Gastrocnemius medialis (tissue), 4 donors: ENCODE results near the gene COMP. TPM values are rescaled to one million over a fixed set of nuclear protein-coding genes. Genes with fewer than 3 reads are reported as not detected.

ENCODE experiments used
- ATAC-seq, 2 donors: fragments of 150-250 bp; one replicate each; pipeline ENCODE4 v1.9.1; 2016
- DNase-seq, 2 donors: peaks; one replicate each; pipeline ENCODE4 v3.0.0-alpha.2; 2019
- H3K27ac ChIP-seq, 4 donors: fragments of 200-600 bp; sonication (generic); 1 replicate in 1 of 4; 2 replicates in 3 of 4; pipeline ENCODE4 v1.5.1; 2016 to 2018; ENCODE audit warnings: mild to moderate bottlenecking in 2 of 4, moderate library complexity in 1 of 4
- H3K27me3 ChIP-seq, 3 donors: fragments of 200-600 bp; sonication (generic) in 2 of 3; 1 replicate in 1 of 3; 2 replicates in 2 of 3; pipeline versions ENCODE4 v1.5.1 to v1.6.0; 2016 to 2019; ENCODE audit warnings: mild to moderate bottlenecking in 1 of 3, moderate library complexity in 1 of 3
- H3K36me3 ChIP-seq, 2 donors: fragments of 200-600 bp; sonication (generic) in 1 of 2; one replicate each; pipeline ENCODE4 v1.5.1; 2017 to 2018
- H3K4me1 ChIP-seq, 2 donors: fragments of 200-600 bp; sonication (generic) in 1 of 2; one replicate each; pipeline ENCODE4 v1.5.1; 2016 to 2017; ENCODE audit warnings: mild to moderate bottlenecking in 2 of 2
- H3K4me3 ChIP-seq, 4 donors: fragments of 200-600 bp; sonication (generic) in 3 of 4; 1 replicate in 1 of 4; 2 replicates in 3 of 4; pipeline ENCODE4 v1.5.1; 2016 to 2019; ENCODE audit warnings: mild to moderate bottlenecking in 2 of 4
- H3K9me3 ChIP-seq, 3 donors: fragments of 200-600 bp; sonication (generic) in 2 of 3; 1 replicate in 1 of 3; 2 replicates in 2 of 3; pipeline ENCODE4 v1.5.1; 2016 to 2019
- CTCF ChIP-seq, 5 experiments: fragments of 450-650 bp in 3 of 5; fragments of 200-600 bp in 2 of 5; sonication (generic) in 2 of 5; IDR thresholded peaks in 4 of 5; conservative IDR thresholded peaks in 1 of 5; 1 replicate in 4 of 5; 2 replicates in 1 of 5; pipeline ENCODE4 v1.5.1; 2016 to 2019; ENCODE audit warnings: antibody characterized with exemption in 5 of 5, mild to moderate bottlenecking in 3 of 5, moderate library complexity in 3 of 5
- POLR2A ChIP-seq, 2 donors: fragments of 450-650 bp; IDR thresholded peaks; one replicate each; pipeline ENCODE4 v1.6.1; 2017; ENCODE audit warnings: antibody characterized with exemption in 2 of 2, mild to moderate bottlenecking in 2 of 2, moderate library complexity in 2 of 2
- in situ Hi-C, 4 donors: fragments of 200-750 bp; cut with MboI; loops; one replicate each; pipeline versions ENCODE4 v1.15.0 to v1.8.0; 2017; ENCODE audit warnings: low sequenced_read_pairs in 4 of 4
- intact Hi-C: fragments of 100-400 bp; cut with DNase I; formaldehyde crosslinking; loops from one replicate; pipeline ENCODE4 v1.15.1; 2023; ENCODE audit warnings: low total_unique reads
- total RNA-seq, 4 donors: library from RNA; depleted of rRNA; stranded (reverse); fragments of >200 nt; gene quantifications; one replicate each; pipeline versions ENCODE4 v1.1.0 to v1.2.3, GENCODE V29; 2016

Gene COMP
- total RNA-seq, 4 donors from 2014 or later = 0.24 to 77.8 (median 1.3) TPM; not detected in 1

- ATAC-seq (peak; percentile 39 to 79), DNase-seq (peak; percentile 56 to 76)
- H3K27ac ChIP-seq = no peak overlapping the region
- H3K4me1 ChIP-seq = peaks cover 10 to 23% of the 10 kb centered on the region in 2 donors
- no peaks in the 10 kb centered on the region for H3K36me3 ChIP-seq
- H3K27me3 ChIP-seq = peaks cover 49 to 52% (median 52%) of the 10 kb centered on the region in 3 donors
- H3K4me3 ChIP-seq = peak overlapping the region; percentile 2 to 48 (median 30)
- H3K9me3 ChIP-seq = no peaks in the 10 kb centered on the region
- intact Hi-C loops = no loop called here
- in situ Hi-C loops = no loop called here
- TF ChIP-seq CTCF (IDR thresholded peaks at IDR 0.05 in 4 of 5, conservative IDR thresholded peaks at IDR 0.05 in 1 of 5) (no peak), POLR2A (IDR thresholded peaks at IDR 0.05) (no peak)
Measured at GRCh38 chr19:18785179-18786124, 5.7 kb downstream of the COMP start.

- H3K36me3 ChIP-seq = no peaks in the 10 kb centered on the region
- H3K27me3 ChIP-seq = peaks cover 42 to 45% (median 45%) of the 10 kb centered on the region in 3 donors
- DNase-seq (no peak), ATAC-seq (peak; percentile 24 to 31)
- TF ChIP-seq CTCF (IDR thresholded peaks at IDR 0.05 in 4 of 5, conservative IDR thresholded peaks at IDR 0.05 in 1 of 5) = no peak
- TF ChIP-seq POLR2A (IDR thresholded peaks at IDR 0.05) = no peak
- intact Hi-C loops = no loop called here
- H3K9me3 ChIP-seq = no peaks in the 10 kb centered on the region
- H3K27ac ChIP-seq = no peak overlapping the region
- H3K4me1 ChIP-seq = peaks cover 10 to 17% of the 10 kb centered on the region in 2 donors
- peak overlapping the region in 2 of 4 donors; percentile 27 to 48 for H3K4me3 ChIP-seq
- in situ Hi-C loops = no loop called here
Measured at GRCh38 chr19:18784786-18785120, 6.4 kb downstream of the COMP start.

- DNase-seq (no peak), ATAC-seq (no peak)
- in situ Hi-C loops = no loop called here
- H3K4me1 ChIP-seq = peaks cover 10 to 13% of the 10 kb centered on the region in 2 donors
- H3K4me3 ChIP-seq = no peak overlapping the region
- no peak overlapping the region for H3K27ac ChIP-seq
- peaks cover 36 to 40% (median 39%) of the 10 kb centered on the region in 3 donors for H3K27me3 ChIP-seq
- no peaks in the 10 kb centered on the region for H3K9me3 ChIP-seq
- no peak for TF ChIP-seq CTCF (IDR thresholded peaks at IDR 0.05 in 4 of 5, conservative IDR thresholded peaks at IDR 0.05 in 1 of 5)
- TF ChIP-seq POLR2A (IDR thresholded peaks at IDR 0.05) = no peak
- H3K36me3 ChIP-seq = no peaks in the 10 kb centered on the region
- intact Hi-C loops = no loop called here
Measured at GRCh38 chr19:18783958-18784785, 6.9 kb downstream of the COMP start.

GRCh38 chr19:18782559-18783225, 8.4 kb downstream of the COMP start:
- no peak overlapping the region for H3K4me3 ChIP-seq
- ATAC-seq (no peak), DNase-seq (no peak)
- H3K36me3 ChIP-seq = no peaks in the 10 kb centered on the region
- no peaks in the 10 kb centered on the region for H3K9me3 ChIP-seq
- H3K27me3 ChIP-seq = peaks cover 21 to 25% (median 25%) of the 10 kb centered on the region in 3 donors
- TF ChIP-seq CTCF (IDR thresholded peaks at IDR 0.05 in 4 of 5, conservative IDR thresholded peaks at IDR 0.05 in 1 of 5) (no peak), POLR2A (IDR thresholded peaks at IDR 0.05) (no peak)
- in situ Hi-C loops (no loop called here), intact Hi-C loops (no loop called here)
- H3K27ac ChIP-seq = no peak overlapping the region
- H3K4me1 ChIP-seq = peaks cover 6 to 8% of the 10 kb centered on the region in 2 donors
